HG02642 (cell line): ENCODE data around the gene NPPC.
A peak's percentile ranks its signal among the peaks of the same experiment; 100 is the strongest.
"Not testable (repeated sequence)": the region's sequence is repeated elsewhere in the genome, so short reads cannot be mapped to it uniquely, and the experiment has no call there.

Experiments
- ATAC-seq: cut with Tn5 transposase; IDR thresholded peaks from one replicate; pipeline ENCODE4 v1.9.1; 2021; ENCODE audit warnings: mild to moderate bottlenecking; ENCODE audit not compliant: unreplicated experiment, poor library complexity

The NPPC gene

GRCh38 chr2:231926180-231926741 is at the start of gene NPPC:
Gene NPPC, minus strand, starts transcription at chr2:231926396. Its CDS starts 147 bp downstream, at chr2:231926249.
- peak; percentile 53 for ATAC-seq

GRCh38 chr2:231975001-231975400 is 48.8 kb upstream of the NPPC start:
- ATAC-seq, result no peak

- ATAC-seq, result no peak
Observed at GRCh38 chr2:231970461-231970860, 44.3 kb upstream of the NPPC start.

GRCh38 chr2:231968820-231969219 is 42.6 kb upstream of the NPPC start:
- ATAC-seq, result no peak

GRCh38 chr2:231966886-231967285 is 40.7 kb upstream of the NPPC start:
- ATAC-seq, result no peak

- no peak for ATAC-seq
Observed at GRCh38 chr2:231965102-231965501, 38.9 kb upstream of the NPPC start.

- ATAC-seq, result peak; percentile 92
Observed at GRCh38 chr2:231961349-231962166, 35.4 kb upstream of the NPPC start, which contains the start of gene DIS3L2. Gene DIS3L2, plus strand, starts transcription at chr2:231961713. Its CDS starts 53,215 bp downstream, at chr2:232014928.

- peak; percentile 25 for ATAC-seq
Observed at GRCh38 chr2:231960810-231961348, 34.7 kb upstream of the NPPC start.

- no peak for ATAC-seq
Observed at GRCh38 chr2:231957913-231958763, 31.9 kb upstream of the NPPC start.

GRCh38 chr2:231955758-231956472 is 29.7 kb upstream of the NPPC start:
- ATAC-seq, result no peak

GRCh38 chr2:231951452-231952035 is 25.3 kb upstream of the NPPC start:
- ATAC-seq, result no peak

- ATAC-seq, result no peak
Observed at GRCh38 chr2:231947694-231948093, 21.5 kb upstream of the NPPC start.

GRCh38 chr2:231947112-231947511 is 20.9 kb upstream of the NPPC start:
- not testable (repeated sequence) for ATAC-seq

- ATAC-seq, result no peak
Observed at GRCh38 chr2:231946241-231946814, 20.1 kb upstream of the NPPC start.

GRCh38 chr2:231942180-231942579 is 16.0 kb upstream of the NPPC start:
- no peak for ATAC-seq

- no peak for ATAC-seq
Observed at GRCh38 chr2:231941673-231942072, 15.5 kb upstream of the NPPC start.

GRCh38 chr2:231940795-231941194 is 14.6 kb upstream of the NPPC start:
- ATAC-seq, result no peak

- ATAC-seq, result no peak
Observed at GRCh38 chr2:231939022-231939421, 12.8 kb upstream of the NPPC start.

- no peak for ATAC-seq
Observed at GRCh38 chr2:231937057-231937456, 10.9 kb upstream of the NPPC start.
